ENCODE data around the gene BTRC. TPM values are rescaled to one million over a fixed set of nuclear protein-coding genes. Genes with fewer than 3 reads are reported as not detected.
A peak's percentile ranks its signal among the peaks of the same experiment; 100 is the strongest.
"Not testable (repeated sequence)": the region's sequence is repeated elsewhere in the genome, so short reads cannot be mapped to it uniquely, and the experiment has no call there.

Gene BTRC
- total RNA-seq, 6 experiments from 2014 or later, result 4.8 to 8.4 (median 6.5) TPM

DNA sequence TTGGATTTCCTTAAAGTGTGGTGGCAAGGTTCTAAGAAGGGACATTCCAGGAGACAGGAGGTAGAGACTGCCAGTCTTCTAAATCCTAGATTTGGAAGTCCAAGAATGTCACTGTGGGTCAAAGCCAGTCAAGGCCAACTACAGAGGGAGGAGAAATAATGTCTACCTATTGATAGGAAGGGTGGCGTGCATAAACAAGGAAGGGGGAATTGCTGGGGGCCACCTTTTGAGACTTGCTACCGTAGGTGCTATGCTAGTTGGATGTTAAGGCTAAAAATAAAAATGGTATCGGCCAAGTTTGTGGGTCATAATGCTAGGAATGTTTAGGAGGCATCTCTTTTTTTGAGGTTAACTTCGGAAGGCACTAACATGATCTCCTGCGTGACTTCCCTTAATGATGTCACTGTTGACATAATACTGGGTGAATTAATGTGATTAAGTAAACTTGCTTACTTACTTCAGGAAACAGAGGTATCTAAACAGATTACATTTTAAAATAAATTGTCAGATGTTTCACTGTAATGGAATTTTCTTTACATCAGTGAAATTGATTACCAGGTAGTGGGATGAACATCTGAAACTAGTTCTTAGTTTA is 4.8 kb downstream of the BTRC start:
- no peak overlapping the region for H3K27ac ChIP-seq
- intact Hi-C loops (cut with DNase I), result no loop called here
- TF ChIP-seq POLR2A (IDR thresholded peaks at IDR 0.05), result no peak
- TF ChIP-seq, protein P1, sequence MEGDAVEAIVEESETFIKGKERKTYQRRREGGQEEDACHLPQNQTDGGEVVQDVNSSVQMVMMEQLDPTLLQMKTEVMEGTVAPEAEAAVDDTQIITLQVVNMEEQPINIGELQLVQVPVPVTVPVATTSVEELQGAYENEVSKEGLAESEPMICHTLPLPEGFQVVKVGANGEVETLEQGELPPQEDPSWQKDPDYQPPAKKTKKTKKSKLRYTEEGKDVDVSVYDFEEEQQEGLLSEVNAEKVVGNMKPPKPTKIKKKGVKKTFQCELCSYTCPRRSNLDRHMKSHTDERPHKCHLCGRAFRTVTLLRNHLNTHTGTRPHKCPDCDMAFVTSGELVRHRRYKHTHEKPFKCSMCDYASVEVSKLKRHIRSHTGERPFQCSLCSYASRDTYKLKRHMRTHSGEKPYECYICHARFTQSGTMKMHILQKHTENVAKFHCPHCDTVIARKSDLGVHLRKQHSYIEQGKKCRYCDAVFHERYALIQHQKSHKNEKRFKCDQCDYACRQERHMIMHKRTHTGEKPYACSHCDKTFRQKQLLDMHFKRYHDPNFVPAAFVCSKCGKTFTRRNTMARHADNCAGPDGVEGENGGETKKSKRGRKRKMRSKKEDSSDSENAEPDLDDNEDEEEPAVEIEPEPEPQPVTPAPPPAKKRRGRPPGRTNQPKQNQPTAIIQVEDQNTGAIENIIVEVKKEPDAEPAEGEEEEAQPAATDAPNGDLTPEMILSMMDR (IDR thresholded peaks at IDR 0.05), result no peak
- WGBS (ENCODE audit: insufficient coverage, low coverage, low lambda C conversion rate, missing lambda C conversion rate), result 61% methylated on average over 5 of the region's 5 CpGs
- H3K4me3 ChIP-seq, result no peak overlapping the region
- no peaks in the 10 kb centered on the region for H3K27me3 ChIP-seq
- peaks cover 0 to 12% (median 0%) of the 10 kb centered on the region in 4 donors for H3K4me1 ChIP-seq
- DNase-seq, result no peak
- H3K9me3 ChIP-seq, result no peaks in the 10 kb centered on the region
- H3K36me3 ChIP-seq, result no peaks in the 10 kb centered on the region
- no peak for ATAC-seq

DNA sequence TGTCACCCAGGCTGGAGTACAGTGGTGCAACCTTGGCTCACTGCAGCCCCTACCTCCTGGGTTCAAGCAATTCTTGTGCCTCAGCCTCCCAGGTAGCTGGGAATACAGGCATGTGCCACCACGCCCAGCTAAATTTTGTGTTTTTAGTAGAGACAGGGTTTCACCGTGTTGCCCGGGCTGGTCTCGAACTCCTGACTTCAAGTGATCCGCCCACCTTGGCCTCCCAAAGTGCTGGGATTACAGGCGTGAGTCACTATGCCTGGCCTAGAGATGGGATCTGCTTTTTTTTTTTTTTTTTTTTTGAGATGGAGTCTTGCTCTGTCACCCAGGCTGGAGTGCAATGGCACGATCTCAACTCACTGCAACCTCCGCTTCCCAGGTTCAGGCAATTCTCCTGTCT is 6.1 kb downstream of the BTRC start:
- H3K4me1 ChIP-seq; ATAC-seq; H3K9me3 ChIP-seq; intact Hi-C loops (cut with DNase I); H3K27me3 ChIP-seq; DNase-seq; H3K36me3 ChIP-seq; H3K4me3 ChIP-seq; H3K27ac ChIP-seq: not testable (repeated sequence)
- WGBS (ENCODE audit: insufficient coverage, low coverage, low lambda C conversion rate, missing lambda C conversion rate), result 82% methylated on average over 6 of the region's 8 CpGs

DNA sequence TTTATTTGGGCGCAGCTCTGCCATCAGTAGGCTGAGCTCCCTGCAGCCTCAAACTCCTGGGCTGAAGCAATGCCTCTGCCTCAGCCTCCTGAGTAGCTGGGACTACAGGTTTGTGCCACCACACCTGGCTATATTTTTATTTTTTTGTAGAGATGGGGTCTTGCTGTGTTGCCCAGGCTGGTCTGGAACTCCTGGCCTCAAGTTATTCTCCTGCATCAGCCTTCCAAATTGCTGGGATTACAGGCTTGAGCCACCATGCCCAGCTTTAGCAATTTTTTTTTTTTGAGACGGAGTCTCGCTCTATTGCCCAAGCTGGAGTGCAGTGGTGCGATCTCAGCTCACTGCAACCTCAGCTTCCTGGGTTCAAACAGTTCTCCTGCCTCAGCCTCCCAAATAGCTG is 6.9 kb downstream of the BTRC start:
- intact Hi-C loops (cut with DNase I); H3K4me3 ChIP-seq; H3K27me3 ChIP-seq; H3K9me3 ChIP-seq; H3K36me3 ChIP-seq; ATAC-seq; H3K27ac ChIP-seq; H3K4me1 ChIP-seq; DNase-seq: not testable (repeated sequence)
- 90% methylated on average over 4 of the region's 4 CpGs for WGBS (ENCODE audit: insufficient coverage, low coverage, low lambda C conversion rate, missing lambda C conversion rate)

DNA sequence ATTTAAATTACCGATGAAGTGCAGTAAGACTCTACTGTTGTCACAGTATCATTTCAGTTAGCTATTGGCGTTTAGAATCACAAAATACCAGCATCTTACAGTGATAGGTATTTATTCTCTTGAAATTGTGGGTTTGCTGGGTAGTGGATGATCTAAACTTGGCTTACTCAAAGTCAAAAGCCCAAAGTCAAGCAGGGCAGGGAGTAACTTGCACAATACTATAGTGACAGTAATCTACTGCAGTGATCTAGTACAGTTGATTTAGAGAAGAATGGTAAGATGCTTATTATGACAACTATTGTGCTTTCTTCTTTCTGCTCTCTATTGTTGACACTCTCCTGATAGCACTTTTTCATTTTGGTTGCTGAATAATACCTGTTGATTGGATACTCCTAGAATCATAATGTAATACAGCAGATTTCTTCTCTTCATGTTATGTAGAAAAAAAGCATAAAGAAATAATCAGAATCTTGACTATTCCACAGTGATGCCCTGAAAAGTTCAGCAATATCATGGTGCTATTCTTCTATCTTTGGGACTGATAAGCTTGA is 10.0 kb downstream of the BTRC start:
- H3K27me3 ChIP-seq, result no peaks in the 10 kb centered on the region
- DNase-seq, result no peak
- TF ChIP-seq POLR2A (IDR thresholded peaks at IDR 0.05), result no peak
- TF ChIP-seq, protein P1 (IDR thresholded peaks at IDR 0.05), result no peak
- ATAC-seq, result peak in 3 of 4 donors; percentile 50 to 78 (median 75)
- H3K36me3 ChIP-seq, result no peaks in the 10 kb centered on the region
- no peaks in the 10 kb centered on the region for H3K4me1 ChIP-seq
- WGBS (ENCODE audit: insufficient coverage, low coverage, low lambda C conversion rate, missing lambda C conversion rate), result 82% methylated on average over 2 of the region's 2 CpGs
- intact Hi-C loops (cut with DNase I), result no loop called here
- H3K4me3 ChIP-seq, result no peak overlapping the region
- H3K9me3 ChIP-seq, result no peaks in the 10 kb centered on the region
- no peak overlapping the region for H3K27ac ChIP-seq

DNA sequence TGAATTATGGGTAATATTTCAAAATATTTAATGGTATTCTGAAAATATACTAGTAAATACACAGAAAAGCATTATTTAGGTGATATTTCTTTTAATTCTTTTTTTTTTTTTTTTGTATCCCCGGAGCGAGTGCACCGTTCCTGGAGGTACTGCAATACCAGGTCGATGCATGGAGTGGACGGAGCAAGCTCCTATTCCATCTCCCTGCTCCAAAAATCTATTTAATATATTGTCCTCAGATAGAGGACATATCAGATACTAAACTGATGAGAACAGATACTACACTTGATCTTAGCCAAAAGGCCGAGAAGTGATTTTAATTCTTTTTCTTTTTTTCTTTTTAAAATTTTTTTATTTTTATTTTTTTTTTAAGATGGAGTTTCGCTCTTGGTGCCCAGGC is 10.8 kb downstream of the BTRC start:
- TF ChIP-seq POLR2A (IDR thresholded peaks at IDR 0.05), result no peak
- TF ChIP-seq, protein P1 (IDR thresholded peaks at IDR 0.05), result no peak
- Histone ChIP-seq H3K27me3 (no peaks in the 10 kb centered on the region), H3K36me3 (no peaks in the 10 kb centered on the region), H3K9me3 (no peaks in the 10 kb centered on the region), H3K4me1 (no peaks in the 10 kb centered on the region), H3K27ac (no peak overlapping the region), H3K4me3 (no peak overlapping the region)
- WGBS (ENCODE audit: insufficient coverage, low coverage, low lambda C conversion rate, missing lambda C conversion rate), result 79% methylated on average over 6 of the region's 7 CpGs
- DNase-seq (no peak), ATAC-seq (no peak)
- intact Hi-C loops (cut with DNase I), result no loop called here

All from right lobe of liver (tissue), 6 donors.